ENCODE results near the gene P3H2. TPM values are rescaled to one million over a fixed set of nuclear protein-coding genes. Genes with fewer than 3 reads are reported as not detected.

Gene P3H2
- total and polyA plus RNA-seq, 2 donors (not counting 1 experiment from before 2014, with no cell fraction given), result not detected

GRCh38 chr3:190108804-190109203 lies 11.9 kb downstream of the P3H2 start:
- ChIA-PET CTCF (no interaction called here), POLR2A (no interaction called here)
- no peak overlapping the region for H3K27ac Mint-ChIP-seq
- DNase-seq (no peak), ATAC-seq (ENCODE audit: low read depth) (no peak)
- H3K79me2 ChIP-seq (ENCODE audit: control insufficient read depth, insufficient read depth, low read length), result no peaks in the 10 kb centered on the region
- no peak overlapping the region for H3K4me3 ChIP-seq (ENCODE audit: control extremely low read depth in 1 of 5, extremely low read depth in 1 of 5, insufficient read depth in 1 of 5, low read depth in 2 of 5, low read length in 4 of 5)
- intact Hi-C loops (cut with micrococcal nuclease), result no loop called here
- H3K27ac ChIP-seq (ENCODE audit: low read length in 2 of 2), result no peak overlapping the region
- no peaks in the 10 kb centered on the region for H3K4me1 ChIP-seq (ENCODE audit: control insufficient read depth in 2 of 2, insufficient read depth in 2 of 2, low read length in 2 of 2)
- no peaks in the 10 kb centered on the region for H3K9me3 ChIP-seq (ENCODE audit: control extremely low read depth in 1 of 3, control insufficient read depth in 2 of 3, insufficient read depth in 1 of 3, low read length in 2 of 3)
- no peak overlapping the region for H3K4me2 ChIP-seq (replicated peaks; ENCODE audit: low read depth, low read length, poor library complexity, severe bottlenecking)
- peaks cover 0 to 3% (median 0%) of the 10 kb centered on the region in 4 experiments for H3K27me3 ChIP-seq (replicated peaks in 1 of 4; ENCODE audit: control extremely low read depth in 1 of 4, control insufficient read depth in 3 of 4, insufficient read depth in 4 of 4, low read length in 3 of 4)
- H3K27me3 Mint-ChIP-seq, result no peaks in the 10 kb centered on the region
- H3K9ac ChIP-seq (ENCODE audit: low read length), result no peak overlapping the region
- TF ChIP-seq EZH2 (IDR thresholded peaks at IDR 0.05; ENCODE audit: borderline replicate concordance, insufficient read depth, low read depth, low read length, poor library complexity, severe bottlenecking), result no peak
- TF ChIP-seq, protein P1, sequence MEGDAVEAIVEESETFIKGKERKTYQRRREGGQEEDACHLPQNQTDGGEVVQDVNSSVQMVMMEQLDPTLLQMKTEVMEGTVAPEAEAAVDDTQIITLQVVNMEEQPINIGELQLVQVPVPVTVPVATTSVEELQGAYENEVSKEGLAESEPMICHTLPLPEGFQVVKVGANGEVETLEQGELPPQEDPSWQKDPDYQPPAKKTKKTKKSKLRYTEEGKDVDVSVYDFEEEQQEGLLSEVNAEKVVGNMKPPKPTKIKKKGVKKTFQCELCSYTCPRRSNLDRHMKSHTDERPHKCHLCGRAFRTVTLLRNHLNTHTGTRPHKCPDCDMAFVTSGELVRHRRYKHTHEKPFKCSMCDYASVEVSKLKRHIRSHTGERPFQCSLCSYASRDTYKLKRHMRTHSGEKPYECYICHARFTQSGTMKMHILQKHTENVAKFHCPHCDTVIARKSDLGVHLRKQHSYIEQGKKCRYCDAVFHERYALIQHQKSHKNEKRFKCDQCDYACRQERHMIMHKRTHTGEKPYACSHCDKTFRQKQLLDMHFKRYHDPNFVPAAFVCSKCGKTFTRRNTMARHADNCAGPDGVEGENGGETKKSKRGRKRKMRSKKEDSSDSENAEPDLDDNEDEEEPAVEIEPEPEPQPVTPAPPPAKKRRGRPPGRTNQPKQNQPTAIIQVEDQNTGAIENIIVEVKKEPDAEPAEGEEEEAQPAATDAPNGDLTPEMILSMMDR (IDR thresholded peaks at IDR 0.05), result no peak
- no peaks in the 10 kb centered on the region for H3K4me1 Mint-ChIP-seq
- H2AFZ ChIP-seq (ENCODE audit: insufficient read depth, low read depth, low read length, poor library complexity, severe bottlenecking), result no peak overlapping the region
- no peaks in the 10 kb centered on the region for H3K9me3 Mint-ChIP-seq (ENCODE audit: insufficient read depth)
- 73% methylated on average over 4 of the region's 6 CpGs for WGBS (ENCODE audit: insufficient coverage)
- no peaks in the 10 kb centered on the region for H4K20me1 ChIP-seq (ENCODE audit: control insufficient read depth, insufficient read depth, low read length, poor library complexity, severe bottlenecking)
- no peak overlapping the region for H3K4me3 Mint-ChIP-seq
- H3K36me3 ChIP-seq (replicated peaks in 1 of 2; ENCODE audit: control extremely low read depth in 1 of 2, control insufficient read depth in 1 of 2, extremely low read depth in 1 of 2, insufficient read depth in 2 of 2, low read length in 1 of 2), result no peaks in the 10 kb centered on the region

DNA sequence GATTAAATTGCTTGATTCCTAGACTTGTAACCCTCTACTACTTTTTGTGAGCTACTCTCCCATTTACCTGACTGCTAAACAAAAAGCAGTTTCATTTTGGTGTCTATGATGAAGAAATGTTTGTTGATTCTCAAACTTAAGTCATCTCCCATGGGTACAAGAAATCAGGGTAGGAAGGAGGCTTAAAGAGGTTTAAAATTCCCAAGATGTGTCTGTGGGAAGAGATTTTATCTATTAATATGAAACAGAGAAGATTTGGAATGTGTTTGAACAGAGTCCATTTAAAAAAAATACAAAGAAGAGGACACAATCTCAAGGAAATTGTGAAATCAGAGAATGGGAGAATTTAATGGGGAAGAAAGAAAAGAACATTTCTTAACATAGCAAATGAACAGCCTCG lies 14.8 kb downstream of the P3H2 start:
- Histone ChIP-seq H3K4me3 (ENCODE audit: control extremely low read depth in 1 of 5, extremely low read depth in 1 of 5, insufficient read depth in 1 of 5, low read depth in 2 of 5, low read length in 4 of 5) (no peak overlapping the region), H3K9me3 (ENCODE audit: control extremely low read depth in 1 of 3, control insufficient read depth in 2 of 3, insufficient read depth in 1 of 3, low read length in 2 of 3) (no peaks in the 10 kb centered on the region), H3K4me2 (replicated peaks; ENCODE audit: low read depth, low read length, poor library complexity, severe bottlenecking) (no peak overlapping the region), H3K4me1 (ENCODE audit: control insufficient read depth in 2 of 2, insufficient read depth in 2 of 2, low read length in 2 of 2) (no peaks in the 10 kb centered on the region), H3K79me2 (ENCODE audit: control insufficient read depth, insufficient read depth, low read length) (no peaks in the 10 kb centered on the region), H3K36me3 (replicated peaks in 1 of 2; ENCODE audit: control extremely low read depth in 1 of 2, control insufficient read depth in 1 of 2, extremely low read depth in 1 of 2, insufficient read depth in 2 of 2, low read length in 1 of 2) (no peaks in the 10 kb centered on the region), H2AFZ (ENCODE audit: insufficient read depth, low read depth, low read length, poor library complexity, severe bottlenecking) (no peak overlapping the region), H3K27me3 (replicated peaks in 1 of 4; ENCODE audit: control extremely low read depth in 1 of 4, control insufficient read depth in 3 of 4, insufficient read depth in 4 of 4, low read length in 3 of 4) (no peaks in the 10 kb centered on the region), H3K9ac (ENCODE audit: low read length) (no peak overlapping the region), H3K27ac (ENCODE audit: low read length in 2 of 2) (no peak overlapping the region), H4K20me1 (ENCODE audit: control insufficient read depth, insufficient read depth, low read length, poor library complexity, severe bottlenecking) (no peaks in the 10 kb centered on the region)
- TF ChIP-seq, protein P1 (IDR thresholded peaks at IDR 0.05), result no peak
- no peak for TF ChIP-seq EZH2 (IDR thresholded peaks at IDR 0.05; ENCODE audit: borderline replicate concordance, insufficient read depth, low read depth, low read length, poor library complexity, severe bottlenecking)
- H3K9me3 Mint-ChIP-seq (ENCODE audit: insufficient read depth), result no peaks in the 10 kb centered on the region
- ATAC-seq (ENCODE audit: low read depth) (no peak), DNase-seq (no peak)
- intact Hi-C loops (cut with micrococcal nuclease), result no loop called here
- no CpG with 5 or more reads among the region's 1 CpG for WGBS (ENCODE audit: insufficient coverage)
- ChIA-PET POLR2A (no interaction called here), CTCF (no interaction called here)
- H3K27me3 Mint-ChIP-seq, result no peaks in the 10 kb centered on the region
- H3K27ac Mint-ChIP-seq, result no peak overlapping the region
- no peak overlapping the region for H3K4me3 Mint-ChIP-seq
- H3K4me1 Mint-ChIP-seq, result peaks cover 2% of the 10 kb centered on the region

Data from B cell (primary cell).